GM23338 (cell line): Measurements from ENCODE around the gene NAA80. TPM values are rescaled to one million over a fixed set of nuclear protein-coding genes. Genes with fewer than 3 reads are reported as not detected.

Experiments
- ATAC-seq: fragments of 200-7000 bp; cut with Tn5 transposase; 3 replicates; pipeline ENCODE4 v1.9.1; 2020
- DNase-seq: peaks from one replicate; pipeline ENCODE4 v3.0.0-alpha.2; 2015; ENCODE audit warnings: low spot score
- H2AFZ ChIP-seq: fragments of 200-600 bp; sonication (generic); 2 replicates; pipeline ENCODE4 v1.8.0; 2016; ENCODE audit warnings: antibody characterized with exemption, mild to moderate bottlenecking, moderate library complexity
- H3F3A ChIP-seq: fragments of 200-600 bp; sonication (generic); replicated peaks from 2 replicates; pipeline ENCODE4 v1.8.0; 2017; ENCODE audit warnings: antibody characterized with exemption, mixed run types, low read depth
- H3K27ac ChIP-seq: fragments of 200-600 bp; sonication (generic); 2 replicates; pipeline ENCODE4 v1.6.1; 2016; ENCODE audit warnings: low read depth
- H3K27me3 ChIP-seq: fragments of 200-600 bp; sonication (generic); 2 replicates; pipeline ENCODE4 v1.8.0; 2016; ENCODE audit warnings: mild to moderate bottlenecking, mixed run types, moderate library complexity; ENCODE audit not compliant: insufficient read depth
- H3K36me3 ChIP-seq: fragments of 200-600 bp; sonication (generic); 2 replicates; pipeline ENCODE4 v1.8.0; 2016; ENCODE audit warnings: mild to moderate bottlenecking; ENCODE audit not compliant: insufficient read depth
- H3K4me1 ChIP-seq: fragments of 200-600 bp; sonication (generic); 2 replicates; pipeline ENCODE4 v1.8.0; 2016; ENCODE audit warnings: mild to moderate bottlenecking, moderate library complexity; ENCODE audit not compliant: insufficient read depth
- H3K4me2 ChIP-seq: fragments of 200-600 bp; sonication (generic); 2 replicates; pipeline ENCODE4 v1.7.1; 2017; ENCODE audit warnings: mixed run types
- H3K4me3 ChIP-seq: fragments of 200-600 bp; sonication (generic); 2 replicates; pipeline ENCODE4 v1.6.1; 2016; ENCODE audit warnings: mixed run types
- H3K79me2 ChIP-seq: fragments of 200-600 bp; sonication (generic); replicated peaks from 2 replicates; pipeline ENCODE4 v1.8.0; 2017; ENCODE audit warnings: mild to moderate bottlenecking; ENCODE audit not compliant: insufficient read depth
- H3K9me2 ChIP-seq: fragments of 200-600 bp; sonication (generic); 2 replicates; pipeline ENCODE4 v1.8.0; 2017; ENCODE audit not compliant: insufficient read depth
- H4K20me1 ChIP-seq: fragments of 200-600 bp; sonication (generic); replicated peaks from 2 replicates; pipeline ENCODE4 v1.8.0; 2017; ENCODE audit warnings: mild to moderate bottlenecking; ENCODE audit not compliant: insufficient read depth
- H3K27ac Mint-ChIP-seq: 2 replicates; pipeline ENCODE4 v1.8.0; 2020; ENCODE audit warnings: inconsistent platforms, mild to moderate bottlenecking, moderate library complexity, mixed read lengths
- H3K27me3 Mint-ChIP-seq: 3 replicates; pipeline ENCODE4 v1.8.0; 2022; ENCODE audit warnings: low read depth, mild to moderate bottlenecking, moderate library complexity, mixed read lengths, inconsistent platforms; ENCODE audit not compliant: insufficient read depth, poor library complexity
- H3K36me3 Mint-ChIP-seq: 3 replicates; pipeline ENCODE4 v1.8.0; 2021; ENCODE audit warnings: low read depth, mild to moderate bottlenecking, inconsistent platforms, moderate library complexity, mixed read lengths
- H3K4me1 Mint-ChIP-seq: 3 replicates; pipeline ENCODE4 v1.8.0; 2020; ENCODE audit warnings: mild to moderate bottlenecking, inconsistent platforms, mixed read lengths
- H3K4me3 Mint-ChIP-seq: 3 replicates; pipeline ENCODE4 v1.8.0; 2021; ENCODE audit warnings: moderate library complexity, mild to moderate bottlenecking, inconsistent platforms, mixed read lengths
- H3K9me3 Mint-ChIP-seq: 3 replicates; pipeline ENCODE4 v1.8.0; 2020; ENCODE audit warnings: moderate library complexity, mild to moderate bottlenecking, inconsistent platforms, mixed read lengths
- CREB1 ChIP-seq: fragments of 250-450 bp; sonication (Bioruptor Pico); IDR thresholded peaks from 2 replicates; pipeline ENCODE4 v1.5.0; 2020; ENCODE audit warnings: low read depth, mild to moderate bottlenecking, moderate library complexity
- ETS1 ChIP-seq: IDR thresholded peaks from 2 replicates; pipeline ENCODE4 v1.6.1; 2016; ENCODE audit warnings: antibody characterized with exemption
- EZH2 ChIP-seq: fragments of 200-600 bp; sonication (generic); IDR thresholded peaks from one replicate; pipeline ENCODE4 v1.8.0; 2017; ENCODE audit warnings: antibody characterized with exemption, mild to moderate bottlenecking, low read depth; ENCODE audit not compliant: unreplicated experiment
- EZH2phosphoT487 ChIP-seq: fragments of 200-600 bp; sonication (generic); IDR thresholded peaks from one replicate; pipeline ENCODE4 v1.8.1; 2018; ENCODE audit warnings: antibody characterized with exemption; ENCODE audit not compliant: unreplicated experiment
- JUNB ChIP-seq: IDR thresholded peaks from one replicate; pipeline ENCODE4 v1.6.1; 2016; ENCODE audit warnings: antibody characterized with exemption; ENCODE audit not compliant: unreplicated experiment
- NANOG ChIP-seq: IDR thresholded peaks from 2 replicates; pipeline ENCODE4 v1.6.1; 2016; ENCODE audit warnings: antibody characterized with exemption, borderline replicate concordance
- POLR2AphosphoS5 ChIP-seq: IDR thresholded peaks from 2 replicates; pipeline ENCODE4 v1.6.1; 2016; ENCODE audit warnings: antibody characterized with exemption, low read depth
- STAT1 ChIP-seq: IDR thresholded peaks from one replicate; pipeline ENCODE4 v1.6.1; 2016; ENCODE audit warnings: antibody characterized with exemption; ENCODE audit not compliant: unreplicated experiment
- ZNF114 ChIP-seq: fragments of 250-450 bp; sonication (Bioruptor Pico); IDR thresholded peaks from 2 replicates; pipeline ENCODE4 v1.5.0; 2020; ENCODE audit warnings: mild to moderate bottlenecking, moderate library complexity
- ZNF331 ChIP-seq: fragments of 250-450 bp; sonication (Bioruptor Pico); IDR thresholded peaks from 2 replicates; pipeline ENCODE4 v1.5.0; 2020; ENCODE audit warnings: low read depth, mild to moderate bottlenecking, moderate library complexity
- ZNF462 ChIP-seq: fragments of 250-450 bp; sonication (Bioruptor Pico); IDR thresholded peaks from 2 replicates; pipeline ENCODE4 v1.5.0; 2020; ENCODE audit warnings: mild to moderate bottlenecking, moderate library complexity
- polyA plus RNA-seq: library from polyadenylated mRNA; unstranded; fragments of >200 nt; fragmentation: Nextera tagmentation; extraction: Ambion mirVana; gene quantifications from 2 replicates; pipeline ENCODE4 v1.2.1, GENCODE V29; 2016
- total RNA-seq: library from RNA; depleted of rRNA; stranded (reverse); fragments of >200 nt; shearing (Covaris generic); gene quantifications from 2 replicates; pipeline ENCODE4 v1.2.3, GENCODE V29; 2014
- TF ChIP-seq, protein P1 (sequence below): IDR thresholded peaks from one replicate; pipeline ENCODE4 v1.6.1; 2018; ENCODE audit warnings: antibody characterized with exemption; ENCODE audit not compliant: unreplicated experiment
- TF ChIP-seq, protein P2 (sequence below), 2 experiments: fragments of 200-600 bp in 1 of 2; sonication (generic) in 1 of 2; conservative IDR thresholded peaks; 2 replicates each; pipeline versions ENCODE4 v1.5.1 to v1.6.1; 2016 to 2017; ENCODE audit warnings: antibody characterized with exemption in 2 of 2, low read depth in 2 of 2, mild to moderate bottlenecking in 2 of 2, moderate library complexity in 1 of 2

Gene NAA80
- total and polyA plus RNA-seq, 2 experiments from 2014 or later = 12.1 to 16.7 TPM

GRCh38 chr3:50325113-50325480 lies 25.9 kb upstream of the NAA80 start:
- H3K4me1 ChIP-seq = peaks cover 23% of the 10 kb centered on the region

More at GRCh38 chr3:50325113-50325480, 25.9 kb upstream of the NAA80 start:
- Histone ChIP-seq H2AFZ (no peak overlapping the region), H3K4me2 (no peak overlapping the region), H3K79me2 (peaks cover 21% of the 10 kb centered on the region), H3K9me2 (no peaks in the 10 kb centered on the region), H4K20me1 (peaks cover 10% of the 10 kb centered on the region; the same call in 1 of the 2 replicates), H3K4me3 (no peak overlapping the region), H3K27me3 (no peaks in the 10 kb centered on the region), H3F3A (peaks cover 37% of the 10 kb centered on the region; the same call in 1 of the 2 replicates), H3K36me3 (no peaks in the 10 kb centered on the region; the same call in 1 of the 2 replicates), H3K27ac (no peak overlapping the region)
- no peak for DNase-seq
- ATAC-seq = no peak
- no peak for TF ChIP-seq NANOG
- TF ChIP-seq, protein P1, sequence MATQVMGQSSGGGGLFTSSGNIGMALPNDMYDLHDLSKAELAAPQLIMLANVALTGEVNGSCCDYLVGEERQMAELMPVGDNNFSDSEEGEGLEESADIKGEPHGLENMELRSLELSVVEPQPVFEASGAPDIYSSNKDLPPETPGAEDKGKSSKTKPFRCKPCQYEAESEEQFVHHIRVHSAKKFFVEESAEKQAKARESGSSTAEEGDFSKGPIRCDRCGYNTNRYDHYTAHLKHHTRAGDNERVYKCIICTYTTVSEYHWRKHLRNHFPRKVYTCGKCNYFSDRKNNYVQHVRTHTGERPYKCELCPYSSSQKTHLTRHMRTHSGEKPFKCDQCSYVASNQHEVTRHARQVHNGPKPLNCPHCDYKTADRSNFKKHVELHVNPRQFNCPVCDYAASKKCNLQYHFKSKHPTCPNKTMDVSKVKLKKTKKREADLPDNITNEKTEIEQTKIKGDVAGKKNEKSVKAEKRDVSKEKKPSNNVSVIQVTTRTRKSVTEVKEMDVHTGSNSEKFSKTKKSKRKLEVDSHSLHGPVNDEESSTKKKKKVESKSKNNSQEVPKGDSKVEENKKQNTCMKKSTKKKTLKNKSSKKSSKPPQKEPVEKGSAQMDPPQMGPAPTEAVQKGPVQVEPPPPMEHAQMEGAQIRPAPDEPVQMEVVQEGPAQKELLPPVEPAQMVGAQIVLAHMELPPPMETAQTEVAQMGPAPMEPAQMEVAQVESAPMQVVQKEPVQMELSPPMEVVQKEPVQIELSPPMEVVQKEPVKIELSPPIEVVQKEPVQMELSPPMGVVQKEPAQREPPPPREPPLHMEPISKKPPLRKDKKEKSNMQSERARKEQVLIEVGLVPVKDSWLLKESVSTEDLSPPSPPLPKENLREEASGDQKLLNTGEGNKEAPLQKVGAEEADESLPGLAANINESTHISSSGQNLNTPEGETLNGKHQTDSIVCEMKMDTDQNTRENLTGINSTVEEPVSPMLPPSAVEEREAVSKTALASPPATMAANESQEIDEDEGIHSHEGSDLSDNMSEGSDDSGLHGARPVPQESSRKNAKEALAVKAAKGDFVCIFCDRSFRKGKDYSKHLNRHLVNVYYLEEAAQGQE = no peak
- no peak for TF ChIP-seq EZH2phosphoT487
- TF ChIP-seq STAT1 = no peak
- TF ChIP-seq ZNF462 (CRISPR knock-in tag) = no peak
- TF ChIP-seq ZNF331 (CRISPR knock-in tag) = no peak
- no peak for TF ChIP-seq EZH2
- TF ChIP-seq, protein P2, sequence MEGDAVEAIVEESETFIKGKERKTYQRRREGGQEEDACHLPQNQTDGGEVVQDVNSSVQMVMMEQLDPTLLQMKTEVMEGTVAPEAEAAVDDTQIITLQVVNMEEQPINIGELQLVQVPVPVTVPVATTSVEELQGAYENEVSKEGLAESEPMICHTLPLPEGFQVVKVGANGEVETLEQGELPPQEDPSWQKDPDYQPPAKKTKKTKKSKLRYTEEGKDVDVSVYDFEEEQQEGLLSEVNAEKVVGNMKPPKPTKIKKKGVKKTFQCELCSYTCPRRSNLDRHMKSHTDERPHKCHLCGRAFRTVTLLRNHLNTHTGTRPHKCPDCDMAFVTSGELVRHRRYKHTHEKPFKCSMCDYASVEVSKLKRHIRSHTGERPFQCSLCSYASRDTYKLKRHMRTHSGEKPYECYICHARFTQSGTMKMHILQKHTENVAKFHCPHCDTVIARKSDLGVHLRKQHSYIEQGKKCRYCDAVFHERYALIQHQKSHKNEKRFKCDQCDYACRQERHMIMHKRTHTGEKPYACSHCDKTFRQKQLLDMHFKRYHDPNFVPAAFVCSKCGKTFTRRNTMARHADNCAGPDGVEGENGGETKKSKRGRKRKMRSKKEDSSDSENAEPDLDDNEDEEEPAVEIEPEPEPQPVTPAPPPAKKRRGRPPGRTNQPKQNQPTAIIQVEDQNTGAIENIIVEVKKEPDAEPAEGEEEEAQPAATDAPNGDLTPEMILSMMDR (conservative IDR thresholded peaks at IDR 0.05; ENCODE audit: low read depth in 2 of 2) = no peak
- no peak for TF ChIP-seq CREB1
- TF ChIP-seq ZNF114 = no peak
- TF ChIP-seq POLR2AphosphoS5 = no peak
- TF ChIP-seq JUNB = no peak
- no peak for TF ChIP-seq ETS1
- no peaks in the 10 kb centered on the region for H3K9me3 Mint-ChIP-seq
- peaks cover 25% of the 10 kb centered on the region for H3K36me3 Mint-ChIP-seq
- peaks cover 35% of the 10 kb centered on the region for H3K4me1 Mint-ChIP-seq
- H3K27ac Mint-ChIP-seq = 0 out of 2 replicates have a peak overlapping the region, but pooled peaks have one; percentile 34
- peaks cover 16% of the 10 kb centered on the region for H3K27me3 Mint-ChIP-seq
- H3K4me3 Mint-ChIP-seq = peak overlapping the region; percentile 38; the same call in 1 of the 3 replicates
